Effector CD8-positive, alpha-beta T cell (primary cell): ENCODE results near the gene TMEM25.
"Not testable (repeated sequence)": the region's sequence is repeated elsewhere in the genome, so short reads cannot be mapped to it uniquely, and the experiment has no call there.

Source experiments
- DNase-seq: peaks from one replicate; lab custom pipeline; 2025; lab: John Stamatoyannopoulos, UW

The TMEM25 gene

GRCh38 chr11:118532852-118533768, 2.1 kb downstream of the TMEM25 start:
- DNase-seq: no peak

- DNase-seq: no peak
These were observed 3.1 kb downstream of the TMEM25 start for GRCh38 chr11:118533769-118534729.

- DNase-seq: no peak
These were observed 4.3 kb downstream of the TMEM25 start for GRCh38 chr11:118535261-118535660.

- DNase-seq: no peak
These were observed 5.7 kb downstream of the TMEM25 start for GRCh38 chr11:118536726-118537125.

GRCh38 chr11:118537409-118537980, 6.5 kb downstream of the TMEM25 start:
- DNase-seq: no peak

- DNase-seq: no peak
These were observed 13.1 kb downstream of the TMEM25 start for GRCh38 chr11:118544010-118544646.

- no peak for DNase-seq
These were observed 13.6 kb downstream of the TMEM25 start for GRCh38 chr11:118544647-118545010.

GRCh38 chr11:118545533-118545932, 14.5 kb downstream of the TMEM25 start:
- DNase-seq: no peak

- no peak for DNase-seq
These were observed 16.1 kb downstream of the TMEM25 start for GRCh38 chr11:118547132-118547531.

GRCh38 chr11:118552341-118552740, 21.3 kb downstream of the TMEM25 start:
- no peak for DNase-seq

GRCh38 chr11:118560806-118561205, 29.8 kb downstream of the TMEM25 start:
- DNase-seq: no peak

GRCh38 chr11:118565051-118565450, 34.1 kb downstream of the TMEM25 start:
- no peak for DNase-seq

- DNase-seq: no peak
These were observed 38.7 kb downstream of the TMEM25 start for GRCh38 chr11:118569670-118570069.

- DNase-seq: no peak
These were observed 39.8 kb downstream of the TMEM25 start for GRCh38 chr11:118570787-118571186.

GRCh38 chr11:118571701-118572060, 40.7 kb downstream of the TMEM25 start:
- not testable (repeated sequence) for DNase-seq

- DNase-seq: peak; percentile 80
These were observed 41.3 kb downstream of the TMEM25 start, which contains the start of gene ARCN1 for GRCh38 chr11:118572061-118572980. ARCN1 (plus strand) TSS chr11:118572409; CDS start chr11:118572548, 139 bp downstream.

- no peak for DNase-seq
These were observed 42.1 kb downstream of the TMEM25 start for GRCh38 chr11:118572981-118573550.

- DNase-seq: no peak
These were observed 43.6 kb downstream of the TMEM25 start for GRCh38 chr11:118574636-118575035.

GRCh38 chr11:118577995-118578394, 47.0 kb downstream of the TMEM25 start:
- not testable (repeated sequence) for DNase-seq

GRCh38 chr11:118581057-118581456, 50.1 kb downstream of the TMEM25 start:
- DNase-seq: no peak
